GM18873 (cell line): ENCODE measurements around the gene PTPRG.

Experiments used
- ATAC-seq: cut with Tn5 transposase; IDR thresholded peaks from one replicate; pipeline ENCODE4 v1.9.1; 2021; ENCODE audit warnings: mild to moderate bottlenecking, moderate library complexity, moderate number of reproducible peaks; ENCODE audit not compliant: unreplicated experiment, low FRiP score

Gene PTPRG

DNA sequence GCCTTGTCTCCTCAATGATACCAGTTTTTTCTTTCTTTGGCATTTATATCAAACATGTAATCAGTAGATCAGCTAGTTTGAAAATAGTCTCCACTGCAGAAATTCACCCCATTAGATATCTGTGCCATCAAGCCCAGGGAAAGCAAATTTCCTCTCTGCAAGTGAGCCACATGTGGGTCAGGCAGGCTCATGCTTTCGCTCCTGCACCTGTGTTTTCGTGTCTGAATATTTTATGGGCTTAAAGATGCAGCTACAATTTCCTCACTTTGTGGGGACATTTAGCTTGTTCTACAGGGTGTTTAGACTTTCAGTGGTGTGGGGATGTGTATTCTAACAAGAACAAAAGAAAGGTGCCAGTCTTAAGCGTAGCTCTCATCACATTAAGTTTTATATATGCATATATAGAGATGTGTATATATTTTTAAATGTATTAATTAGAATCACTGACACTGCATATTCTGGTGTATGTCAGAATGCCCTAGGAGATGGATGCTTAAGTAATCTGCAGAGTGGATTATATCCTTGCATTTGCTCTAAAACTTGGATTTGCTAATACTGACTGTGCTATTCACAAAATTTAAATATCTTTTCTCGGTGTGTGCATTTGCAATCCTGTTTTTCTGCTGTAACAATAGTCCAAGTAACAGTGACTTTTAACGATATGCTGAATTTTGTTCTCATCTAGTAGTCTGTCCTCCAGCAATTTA lies 372.6 kb downstream of the PTPRG start:
- no peak for ATAC-seq

DNA sequence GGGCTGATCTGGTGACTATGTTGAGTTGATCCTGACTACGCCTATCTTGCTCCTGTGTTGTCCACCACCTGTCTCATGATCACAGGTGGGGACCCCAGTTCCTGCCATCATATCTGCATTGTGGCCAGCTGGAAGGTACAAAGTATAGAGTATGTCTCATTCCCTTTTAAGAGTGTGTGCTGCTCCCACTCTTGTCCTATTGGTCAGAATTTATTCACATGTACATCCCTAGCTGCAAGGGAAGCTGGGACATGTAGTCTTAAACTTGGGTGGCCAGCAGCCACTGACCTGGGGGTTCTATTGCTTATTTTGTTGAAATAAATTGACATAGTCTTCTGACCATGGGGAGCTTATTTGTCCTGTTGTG lies 373.1 kb downstream of the PTPRG start:
- no peak for ATAC-seq

DNA sequence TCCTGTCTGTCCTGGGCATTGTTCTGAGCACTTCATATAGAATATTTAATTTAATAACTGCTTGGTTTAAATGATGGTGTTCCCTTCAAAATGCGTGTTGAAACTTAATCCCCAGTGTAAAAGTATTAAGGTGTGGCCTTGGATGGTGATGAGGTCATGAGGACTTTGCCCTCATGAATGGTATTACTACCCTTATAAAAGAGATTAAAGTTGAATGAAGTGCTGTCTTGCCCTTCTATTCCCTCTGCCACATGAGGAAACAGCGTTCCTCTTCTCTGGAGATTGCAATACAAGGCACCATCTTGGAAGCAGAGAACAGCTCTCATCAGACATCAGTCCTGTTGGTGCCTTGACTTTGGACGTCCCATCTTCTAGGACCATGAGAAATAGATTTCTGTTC lies 374.4 kb downstream of the PTPRG start:
- no peak for ATAC-seq

DNA sequence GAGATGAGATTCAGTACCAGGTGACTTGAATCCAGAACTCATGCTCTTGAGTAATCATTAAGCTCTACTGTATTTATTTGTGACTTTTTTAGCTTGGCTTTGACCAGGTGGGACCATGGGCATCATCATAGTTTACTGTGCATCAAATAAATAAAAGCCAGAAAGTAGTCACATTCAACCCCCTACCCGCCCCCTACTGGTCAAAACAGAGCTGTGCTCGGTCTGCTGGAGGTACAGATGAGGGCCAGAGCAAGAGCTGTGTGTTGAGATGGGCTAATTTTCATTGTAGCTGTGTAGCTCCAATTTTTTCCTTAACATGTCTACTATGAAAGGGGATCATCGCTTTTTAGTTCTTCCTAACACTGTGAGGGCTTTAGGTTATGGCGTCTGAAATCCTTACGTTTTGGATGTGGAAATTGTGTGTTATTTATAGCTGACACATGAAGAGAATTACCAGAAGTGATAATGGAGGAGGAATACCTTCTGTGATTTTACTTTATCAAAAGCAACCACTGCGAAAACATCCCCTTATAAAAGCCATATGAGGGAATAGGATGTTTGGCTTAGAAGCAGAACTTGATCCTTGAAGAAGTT lies 375.1 kb downstream of the PTPRG start:
- ATAC-seq, result no peak

DNA sequence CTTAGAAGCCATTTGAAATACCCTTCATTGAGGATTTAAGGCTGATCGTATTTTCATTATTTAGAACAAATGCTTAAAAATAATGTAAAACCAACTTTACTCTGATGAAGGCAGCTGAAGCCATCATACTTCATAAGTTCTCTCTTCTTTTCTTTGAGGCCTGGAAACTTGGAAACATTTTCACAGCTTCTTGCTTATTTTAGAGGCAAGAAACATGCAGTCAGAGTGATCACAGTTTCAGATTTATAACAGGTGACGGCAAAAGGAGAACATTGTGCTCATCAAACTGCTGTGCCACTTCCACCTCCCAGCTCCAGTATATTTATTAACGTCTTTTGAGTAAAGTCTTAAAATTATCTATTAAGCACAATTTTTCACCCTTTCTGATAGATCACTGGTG lies 376.1 kb downstream of the PTPRG start:
- ATAC-seq, result no peak

DNA sequence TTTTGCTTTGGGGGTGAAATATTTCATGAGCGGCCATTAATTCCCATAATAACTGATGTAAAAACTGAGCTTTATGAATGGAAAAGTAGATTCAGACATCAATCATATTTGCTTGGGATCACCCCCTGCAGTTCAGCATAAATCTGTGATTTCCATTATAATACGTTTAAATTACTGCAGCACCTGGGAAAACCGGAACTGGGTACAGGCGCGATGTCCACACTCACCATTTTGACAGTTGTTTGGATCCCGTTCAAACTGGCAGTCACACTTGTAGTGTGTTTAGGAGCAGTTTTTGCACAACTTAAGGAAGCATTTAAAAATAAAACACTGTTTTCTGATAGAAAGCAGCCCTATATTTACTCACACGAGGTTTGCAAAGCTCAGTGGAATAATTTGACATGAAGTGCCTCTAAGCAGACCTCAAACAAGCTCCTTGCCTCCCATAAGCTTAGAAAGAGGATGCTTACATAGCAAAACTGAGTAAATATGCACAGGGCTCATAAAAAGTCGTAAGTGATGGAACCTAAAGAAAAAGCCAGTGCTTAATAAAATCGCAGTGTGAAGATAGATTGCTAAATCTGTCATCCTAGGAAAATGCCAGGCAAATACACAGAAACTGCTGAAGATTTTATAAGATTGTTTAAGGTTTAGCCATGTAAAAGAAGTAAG lies 377.6 kb downstream of the PTPRG start:
- no peak for ATAC-seq

DNA sequence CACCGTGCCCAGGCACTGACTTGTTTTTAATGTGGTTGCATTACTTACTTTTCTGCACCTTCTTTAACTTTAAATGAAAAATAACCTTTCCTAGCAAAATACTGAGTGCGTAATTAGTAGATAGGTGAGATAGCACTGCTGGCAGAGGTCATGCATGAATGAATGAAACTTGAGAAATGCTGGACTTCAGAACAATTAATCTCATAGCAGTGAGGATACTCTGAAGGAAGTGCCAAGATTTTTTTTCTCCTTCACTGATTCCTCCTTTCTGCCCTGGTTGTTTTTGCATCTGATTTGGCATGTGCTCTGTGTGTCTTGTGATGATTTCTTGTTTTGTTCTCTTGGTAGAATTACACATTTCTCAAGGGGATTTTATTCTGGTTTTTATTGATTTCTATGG lies 378.9 kb downstream of the PTPRG start:
- no peak for ATAC-seq

DNA sequence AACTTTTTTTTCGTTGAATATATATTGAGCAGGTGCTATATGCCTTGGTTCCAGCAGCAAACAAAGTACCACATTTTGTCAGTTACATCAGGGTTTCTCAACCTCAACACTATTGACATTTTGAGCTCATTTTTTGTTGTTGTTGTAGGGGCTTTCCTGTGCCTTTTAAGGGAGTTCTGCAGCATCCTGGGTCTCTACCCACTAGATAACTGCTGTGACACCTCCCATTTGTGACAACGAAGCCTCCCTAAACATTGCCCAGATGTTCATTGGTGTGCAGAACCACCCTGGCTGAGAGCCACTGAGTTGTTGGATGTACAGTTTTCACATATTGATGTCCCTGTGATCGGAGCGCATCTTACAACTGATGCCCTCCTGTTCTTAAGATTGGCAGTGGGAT lies 382.6 kb downstream of the PTPRG start:
- ATAC-seq, result no peak

DNA sequence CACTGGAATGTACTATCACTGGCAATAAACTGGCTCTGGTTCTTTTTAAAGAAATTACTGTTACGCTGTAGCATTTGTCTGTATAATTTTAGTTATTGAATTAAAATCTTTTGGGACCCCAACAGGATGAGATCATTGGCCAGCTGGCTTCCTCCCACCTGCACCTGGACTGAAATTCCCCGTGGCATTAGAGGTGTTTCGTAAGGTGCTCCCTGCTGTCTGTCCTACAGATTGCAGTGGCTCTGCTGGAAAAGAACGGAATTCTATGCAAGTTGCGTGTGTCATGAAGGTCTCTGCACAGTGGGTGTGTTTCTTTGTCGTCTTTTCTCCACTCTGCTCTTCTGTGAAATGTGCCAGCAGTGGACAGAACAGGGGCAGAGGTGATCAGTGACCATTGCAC lies 383.4 kb downstream of the PTPRG start:
- ATAC-seq, result no peak

DNA sequence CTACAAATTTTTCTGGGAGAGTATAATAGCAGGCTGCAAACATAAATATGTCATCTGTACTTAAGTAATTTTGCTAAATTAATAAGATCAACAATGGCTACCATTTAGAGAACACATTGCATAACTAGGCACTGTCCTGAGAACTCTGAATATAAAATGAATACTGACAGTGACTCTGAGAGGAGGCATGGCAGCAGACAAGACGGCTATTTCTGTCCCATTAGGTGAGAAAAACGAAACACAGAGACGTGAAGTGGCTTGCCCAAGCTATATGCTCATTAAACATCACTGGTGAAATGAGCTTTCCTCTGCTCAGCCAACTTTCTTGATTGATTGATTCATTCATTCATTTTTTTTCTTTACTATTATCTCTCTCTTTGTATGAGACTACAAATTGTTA lies 384.3 kb downstream of the PTPRG start:
- ATAC-seq, result no peak

DNA sequence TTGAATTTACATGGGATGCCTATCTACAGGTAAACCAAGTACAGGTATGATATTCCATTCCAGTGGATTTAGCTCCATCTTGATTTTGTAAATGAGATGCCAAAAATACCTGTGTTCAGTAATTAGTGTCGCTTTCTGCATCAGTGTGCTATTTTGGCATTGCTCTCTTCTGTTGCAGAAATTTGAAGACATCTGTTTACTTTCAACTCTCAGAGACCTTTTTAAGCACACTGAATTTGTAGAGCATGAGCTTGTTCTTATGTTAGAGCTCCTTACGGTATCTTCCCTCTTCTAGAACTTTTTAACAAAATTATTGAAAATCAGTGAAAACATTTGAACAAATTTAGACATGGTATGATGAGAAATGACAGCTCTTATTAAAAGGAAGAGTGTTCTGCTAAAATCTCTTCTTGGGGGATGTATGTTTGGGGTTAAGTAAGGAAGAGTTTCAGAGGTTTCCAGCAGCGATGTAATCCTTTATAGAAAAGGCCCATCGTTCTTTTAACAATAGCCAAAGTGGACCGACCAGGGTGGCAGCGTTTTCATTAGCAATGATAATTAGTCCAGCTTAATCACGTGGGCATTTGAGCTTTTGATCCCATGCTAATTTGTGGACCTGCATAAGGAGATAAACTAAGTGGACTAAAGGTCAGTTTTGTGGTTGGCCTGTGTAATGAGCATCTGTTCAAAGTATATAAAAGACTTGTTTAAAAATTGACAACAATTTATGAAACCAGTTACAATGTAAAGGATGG lies 385.4 kb downstream of the PTPRG start:
- ATAC-seq, result no peak

DNA sequence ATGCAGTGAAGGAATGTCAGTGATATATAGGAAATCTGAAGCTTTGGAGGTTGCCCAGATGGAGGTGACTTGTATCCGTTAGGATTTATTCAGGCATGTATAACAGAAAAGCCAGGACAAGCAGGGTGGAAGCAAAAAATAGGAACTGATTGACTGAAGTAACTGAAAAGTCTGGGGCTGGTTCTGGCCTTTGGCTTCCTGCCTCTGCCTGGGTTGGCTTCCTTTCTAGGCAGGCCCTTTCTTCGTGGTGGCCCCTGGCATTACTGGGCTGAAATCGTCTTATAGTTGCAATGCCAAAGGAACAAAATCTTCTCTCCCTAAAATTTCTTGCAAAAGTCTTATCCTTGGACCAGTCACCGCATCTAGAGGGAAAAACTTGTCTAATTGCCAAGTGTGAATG lies 386.1 kb downstream of the PTPRG start:
- no peak for ATAC-seq

DNA sequence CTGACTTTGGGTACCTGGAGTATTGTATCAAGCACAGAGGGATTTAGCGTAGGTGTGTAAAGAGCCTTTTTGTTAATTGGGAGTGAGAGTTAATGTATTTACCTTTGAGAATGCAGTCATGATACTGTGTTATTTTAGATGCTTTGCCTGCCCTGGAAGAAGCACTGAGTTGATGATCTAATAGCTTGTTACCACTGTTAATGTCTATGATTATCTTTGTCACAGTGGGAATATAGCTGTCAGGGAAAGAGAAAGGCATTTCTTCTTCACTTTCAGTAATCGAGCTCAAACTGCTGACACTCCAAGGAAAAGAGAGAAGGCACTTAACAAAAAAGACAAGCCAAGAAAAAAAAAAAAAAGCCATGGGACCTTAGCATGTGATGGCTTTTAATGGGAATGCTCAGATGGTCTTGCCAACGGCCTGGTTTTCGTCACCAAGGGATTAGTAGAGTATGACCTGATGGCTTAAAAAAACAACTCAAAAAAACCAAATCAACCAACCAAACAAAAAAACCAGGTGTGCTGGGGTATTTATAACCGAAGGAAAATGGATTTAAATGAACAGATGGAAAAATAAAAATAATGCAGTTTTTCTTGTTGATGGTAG lies 387.4 kb downstream of the PTPRG start:
- ATAC-seq, result no peak

DNA sequence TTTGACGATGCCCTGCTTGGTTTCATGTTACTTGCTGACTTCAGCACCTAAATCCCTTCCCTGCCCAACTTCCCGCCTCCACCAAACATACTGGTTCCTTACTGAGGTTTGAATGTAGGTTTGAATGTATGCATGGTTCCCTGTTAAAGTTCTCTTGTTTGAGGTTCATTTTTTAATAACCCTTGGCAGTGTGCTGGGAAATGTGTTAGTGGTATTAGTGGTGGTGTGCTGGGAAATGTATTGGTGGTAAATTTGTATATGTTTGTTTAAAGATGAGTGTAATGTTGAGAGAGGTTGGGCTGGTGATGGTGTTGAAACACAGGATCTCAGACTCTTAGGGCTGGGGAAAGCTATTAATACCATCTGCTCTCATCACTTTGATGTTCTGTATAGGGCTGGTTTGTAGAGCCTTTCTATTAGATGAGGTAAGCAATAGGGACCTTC lies 392.7 kb downstream of the PTPRG start:
- ATAC-seq, result no peak

DNA sequence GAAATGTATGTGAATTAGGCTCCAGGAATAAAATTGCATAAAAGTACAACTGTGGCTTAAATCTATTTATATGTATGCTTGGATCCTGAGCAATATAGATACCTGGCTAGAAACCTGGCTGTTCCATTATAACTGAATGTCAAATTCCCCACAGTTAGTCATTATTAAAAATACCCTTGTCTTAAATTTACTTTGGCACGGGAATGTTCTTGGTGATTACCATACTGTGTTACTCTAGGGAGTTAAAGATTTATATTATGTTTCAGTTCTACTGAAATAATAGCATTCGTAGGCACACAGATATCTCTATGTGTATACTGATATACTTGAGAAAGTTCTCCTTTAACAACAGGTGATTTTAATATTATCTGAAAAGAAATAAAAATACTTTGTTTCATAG lies 394.1 kb downstream of the PTPRG start:
- no peak for ATAC-seq

DNA sequence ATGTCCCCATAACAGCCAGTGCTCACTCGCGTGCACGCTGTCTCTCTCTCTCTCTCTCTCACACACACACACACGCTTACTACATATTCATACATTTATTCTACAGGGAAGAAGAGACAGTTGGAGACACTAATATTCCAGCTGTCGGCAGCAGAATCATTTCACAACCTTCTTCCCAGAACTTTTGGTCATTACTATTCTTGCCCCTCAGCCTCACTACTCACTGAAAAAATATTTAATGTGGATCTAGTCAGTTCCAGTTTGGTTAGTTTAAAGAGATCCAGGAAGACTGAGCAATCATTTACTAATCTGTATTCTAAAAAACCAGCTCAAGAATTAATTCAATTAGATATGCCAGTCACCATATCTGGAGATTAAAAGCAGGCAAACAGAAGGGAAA lies 394.9 kb downstream of the PTPRG start:
- no peak for ATAC-seq

DNA sequence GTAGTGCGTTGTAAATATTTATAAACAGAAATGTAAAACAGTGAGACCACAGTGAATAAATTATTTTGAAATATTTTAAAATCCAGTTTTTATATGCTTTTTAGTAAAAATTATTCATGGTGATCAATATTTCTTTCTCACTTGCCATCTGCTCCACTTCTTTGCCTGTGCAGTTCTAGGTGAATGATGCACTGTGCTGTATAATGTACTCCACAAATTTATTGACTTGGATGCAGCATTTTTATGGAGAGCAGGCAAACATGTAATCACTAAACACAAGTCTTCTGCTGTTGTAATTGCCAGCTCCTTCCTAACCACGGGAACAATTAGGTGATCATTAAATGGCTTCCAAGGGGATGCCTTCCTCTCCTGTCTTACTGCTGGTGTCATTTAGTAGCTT lies 395.9 kb downstream of the PTPRG start:
- no peak for ATAC-seq

DNA sequence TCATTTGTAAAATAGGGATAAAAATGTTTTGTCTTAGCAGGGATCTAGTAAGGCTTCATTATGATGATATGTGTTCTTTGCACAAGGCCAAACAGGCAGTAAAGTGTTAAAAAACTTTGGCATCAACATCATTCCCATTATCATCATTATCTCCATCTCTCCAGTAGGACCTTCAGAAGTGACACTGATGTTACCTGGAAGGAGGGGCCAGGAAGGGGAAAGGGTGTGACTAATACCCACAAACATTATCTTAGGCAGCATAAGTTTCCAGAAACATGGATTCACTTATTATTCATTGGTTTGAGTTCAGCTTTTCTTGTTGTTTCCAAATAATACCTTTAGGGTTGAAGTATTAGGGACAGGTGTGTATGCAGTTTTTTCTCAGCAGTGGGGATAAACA lies 399.6 kb downstream of the PTPRG start:
- no peak for ATAC-seq

DNA sequence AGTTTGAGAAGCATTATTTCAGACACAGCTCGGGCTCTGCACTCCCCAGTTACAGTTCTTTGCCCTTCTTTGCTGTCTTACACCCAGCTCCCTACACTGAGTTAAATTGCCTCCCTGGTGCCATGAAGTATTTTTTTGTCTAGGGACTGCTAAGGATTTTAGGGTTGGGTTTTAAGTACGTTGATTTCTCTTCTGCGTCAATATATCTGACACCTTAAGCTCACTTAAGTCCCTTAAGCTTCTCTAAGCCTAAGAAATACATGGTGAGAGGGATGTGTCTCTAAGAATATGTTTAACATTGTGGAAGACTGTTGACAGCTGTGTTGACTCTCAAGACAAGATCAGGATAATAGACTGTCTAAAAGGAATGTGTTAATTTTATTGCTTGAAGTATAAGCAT lies 400.5 kb downstream of the PTPRG start:
- no peak for ATAC-seq

DNA sequence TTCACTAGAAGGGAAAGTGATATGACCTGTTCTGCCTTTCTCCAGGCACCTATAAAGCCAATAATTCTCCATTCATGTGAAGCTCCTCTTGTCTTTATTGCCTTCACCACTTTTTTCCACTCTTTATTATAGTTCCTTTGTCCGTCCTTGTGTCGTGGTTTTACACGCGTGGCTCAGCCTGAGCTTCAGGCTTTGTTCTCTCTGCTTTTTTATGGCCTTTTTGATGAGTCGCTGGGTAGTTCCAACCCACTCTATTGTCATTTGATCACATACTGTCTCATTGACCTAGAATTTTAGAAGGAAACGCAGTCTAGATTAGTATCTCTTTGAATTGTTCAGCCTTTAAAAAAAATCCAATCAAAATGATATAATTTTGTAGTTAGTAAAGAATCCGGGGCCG lies 403.2 kb downstream of the PTPRG start:
- no peak for ATAC-seq

DNA sequence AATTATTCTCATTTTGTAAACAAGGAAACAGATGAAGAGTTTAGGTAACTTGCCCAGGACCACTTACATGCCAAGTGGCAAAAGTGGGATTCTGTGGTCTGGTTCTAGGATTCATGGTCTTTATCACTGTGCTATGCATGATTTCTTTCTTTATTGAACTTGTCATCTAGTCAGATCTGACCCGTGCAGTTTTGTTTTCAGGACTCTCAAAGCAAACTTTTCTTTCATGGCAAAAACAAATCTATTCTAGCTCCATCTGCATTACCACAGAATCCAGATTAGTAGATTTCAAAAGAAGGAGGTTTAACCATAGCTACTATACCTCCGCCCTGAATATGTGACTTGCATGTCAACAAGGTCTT lies 404.4 kb downstream of the PTPRG start:
- no peak for ATAC-seq
